NOMO-1 treated with dmso at 0.1 percent for 144 hours (cell line): Measurements from ENCODE around the gene CYFIP1.

Source experiments
- DNase-seq: peaks from one replicate; lab custom pipeline; 2025; ENCODE audit not compliant: unreplicated experiment; lab: John Stamatoyannopoulos, UW

CYFIP1 gene

DNA sequence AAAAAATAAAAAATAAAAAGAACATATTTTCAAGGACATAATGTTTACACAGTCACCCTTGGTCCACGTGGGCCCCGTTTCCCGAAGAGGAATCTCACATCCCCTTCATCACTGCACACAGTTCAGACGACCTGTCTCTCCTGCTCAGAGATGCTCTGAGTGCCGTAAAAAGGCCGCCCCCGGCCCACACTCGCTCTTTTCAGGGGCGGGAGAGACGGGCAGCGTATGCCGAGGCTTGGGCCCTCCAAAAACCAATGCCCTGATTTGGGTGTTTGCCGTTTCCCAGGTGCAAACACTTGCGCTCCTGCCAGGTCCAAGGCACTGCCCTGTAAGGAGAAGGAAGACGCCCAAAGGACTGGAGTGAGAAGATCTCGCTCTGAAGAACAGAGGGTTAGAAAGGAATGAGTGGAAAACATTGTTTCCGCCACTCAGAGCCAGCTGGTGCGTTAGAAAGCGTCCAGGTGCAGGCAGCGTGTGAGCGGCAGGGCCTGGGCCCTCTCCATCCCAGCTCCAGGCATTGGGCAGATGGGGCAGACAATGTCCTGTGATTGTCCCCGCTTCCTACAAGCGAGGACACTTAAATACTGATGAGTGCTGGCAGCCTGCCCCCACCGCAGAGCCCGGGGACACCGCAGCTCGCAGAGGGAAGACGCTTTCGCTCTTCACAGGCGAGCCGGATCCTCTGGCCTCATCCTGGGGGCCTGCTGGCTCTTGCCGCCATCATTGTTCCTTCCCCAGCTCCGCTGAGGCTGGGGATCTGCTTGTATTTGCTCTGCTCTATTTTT is 88.5 kb downstream of the CYFIP1 start:
- no peak for DNase-seq

- DNase-seq: no peak
Measured at GRCh38 chr15:22890296-22890695, 89.9 kb downstream of the CYFIP1 start.

DNA sequence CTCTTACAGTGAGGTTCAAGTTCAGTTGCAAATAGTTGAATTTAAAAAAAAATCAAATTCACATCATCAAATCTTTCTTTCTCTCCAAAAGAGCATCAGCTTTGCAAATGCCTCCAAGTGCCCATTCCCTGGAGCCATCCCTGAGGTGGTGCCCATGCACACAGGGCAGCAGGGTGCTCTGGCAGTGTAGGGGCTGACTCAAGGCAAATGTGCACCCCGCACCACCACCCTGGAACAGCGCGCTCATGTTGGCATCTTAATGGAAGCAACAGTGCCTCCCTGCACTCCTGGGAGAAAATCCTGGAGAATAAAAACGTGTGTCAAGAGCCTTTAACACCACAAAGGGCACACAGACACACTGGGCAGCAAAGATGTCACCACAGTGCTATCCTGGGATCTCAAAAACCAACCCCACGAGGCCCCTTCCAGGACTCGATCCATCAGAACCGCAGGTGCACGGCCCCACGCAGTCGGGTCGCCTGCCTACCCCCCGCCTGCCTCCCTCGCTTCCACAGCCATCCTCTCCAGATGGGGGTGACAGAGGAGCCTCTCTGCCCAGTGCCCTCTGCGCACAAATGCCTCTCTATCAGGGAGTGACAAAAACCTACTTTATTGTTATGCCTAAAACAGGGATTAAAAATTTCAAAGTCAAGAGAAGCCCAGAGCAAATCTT is 90.9 kb downstream of the CYFIP1 start:
- DNase-seq: no peak

DNA sequence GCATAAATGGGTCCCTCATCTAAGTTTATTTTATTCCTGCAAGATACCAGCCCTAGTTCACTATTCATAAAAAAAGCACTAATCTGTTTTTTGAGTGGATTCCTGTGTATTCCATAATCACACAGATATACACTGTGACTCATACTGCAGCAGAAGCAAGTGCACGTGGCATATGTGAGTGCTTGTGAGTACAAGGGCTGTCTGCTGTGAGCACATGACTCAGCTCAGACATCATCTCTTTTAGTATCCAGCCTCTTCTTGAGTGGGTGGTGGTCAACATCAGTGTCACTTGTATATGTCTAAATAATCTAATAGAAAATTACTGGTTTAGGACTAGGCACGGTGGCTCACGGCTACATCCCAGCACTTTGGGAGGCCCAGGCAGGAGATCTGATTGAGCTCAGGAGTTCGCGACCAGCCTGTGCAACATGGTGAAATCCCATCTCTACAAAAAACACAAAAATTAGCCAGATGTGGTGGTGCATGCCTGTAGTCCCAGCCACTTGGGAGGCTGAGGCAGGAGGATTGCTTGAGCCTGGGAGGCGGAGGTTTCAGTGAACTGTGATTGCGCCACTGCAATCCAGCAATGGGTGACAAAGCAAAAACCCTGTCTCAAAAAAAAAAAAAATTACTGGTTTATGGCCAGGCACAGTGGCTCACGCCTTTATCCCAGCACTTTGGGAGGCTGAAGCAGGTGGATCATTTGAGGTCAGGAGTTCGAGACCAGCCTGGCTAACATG is 91.9 kb downstream of the CYFIP1 start:
- DNase-seq: no peak

DNA sequence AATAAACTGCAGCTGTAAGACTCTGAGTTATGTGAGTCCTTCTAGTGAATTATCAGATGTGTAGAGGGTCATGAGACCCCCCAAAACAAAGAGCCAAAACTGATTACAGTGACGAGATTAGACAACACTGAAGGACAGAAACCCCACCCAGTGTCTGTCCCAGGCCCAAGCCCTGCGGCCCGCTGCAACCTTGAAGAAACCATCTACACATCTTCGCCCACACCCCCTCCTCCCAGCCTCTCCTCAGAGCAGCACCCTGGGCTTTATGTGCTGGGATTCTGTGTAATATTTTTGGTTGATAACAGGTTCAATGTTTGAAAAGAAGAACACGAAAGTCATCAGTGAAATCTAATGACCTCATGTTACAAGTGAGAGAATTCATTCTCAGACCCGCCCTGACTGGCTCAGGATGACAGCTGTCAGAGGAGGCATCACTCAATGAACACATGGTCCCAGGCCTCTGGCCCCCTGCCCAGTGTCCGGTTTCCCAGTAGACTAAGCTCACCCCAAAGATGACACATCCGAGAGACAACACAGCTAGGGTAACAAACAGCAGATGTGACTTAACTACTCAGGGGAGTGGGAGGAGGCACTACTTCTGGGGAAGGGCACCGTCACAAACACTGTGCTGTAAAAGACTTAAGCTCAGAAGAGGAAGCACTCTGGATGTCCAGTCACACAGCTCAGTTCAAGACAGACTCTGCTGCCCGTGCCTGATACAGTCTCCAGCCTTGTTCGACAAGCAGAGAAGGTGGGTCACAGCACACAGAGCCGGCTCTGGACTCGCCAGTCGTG is 92.8 kb downstream of the CYFIP1 start:
- DNase-seq: no peak

- DNase-seq: no peak
Measured at GRCh38 chr15:22885120-22885519, 95.0 kb downstream of the CYFIP1 start.

- no peak for DNase-seq
Measured at GRCh38 chr15:22884344-22884743, 95.8 kb downstream of the CYFIP1 start.

DNA sequence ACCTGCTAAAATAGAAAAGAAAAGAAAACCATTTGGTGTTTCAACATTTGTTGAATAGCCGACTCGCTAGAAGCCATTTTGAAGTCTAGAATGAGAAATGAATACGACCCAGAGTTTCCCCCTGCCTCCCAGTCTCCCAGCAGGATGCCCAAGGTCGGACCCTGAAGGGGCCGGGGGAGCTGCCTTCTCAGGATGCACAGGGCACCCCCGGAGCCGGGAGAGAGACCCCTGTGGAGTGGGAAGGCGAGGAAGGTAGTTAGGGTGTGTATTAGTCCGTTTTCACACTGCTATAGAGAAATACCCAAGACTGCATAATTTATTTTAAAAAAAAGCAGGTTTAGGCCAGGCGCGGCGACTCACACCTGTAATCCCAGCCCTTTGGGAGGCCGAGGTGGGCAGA is 97.0 kb downstream of the CYFIP1 start:
- no peak for DNase-seq

DNA sequence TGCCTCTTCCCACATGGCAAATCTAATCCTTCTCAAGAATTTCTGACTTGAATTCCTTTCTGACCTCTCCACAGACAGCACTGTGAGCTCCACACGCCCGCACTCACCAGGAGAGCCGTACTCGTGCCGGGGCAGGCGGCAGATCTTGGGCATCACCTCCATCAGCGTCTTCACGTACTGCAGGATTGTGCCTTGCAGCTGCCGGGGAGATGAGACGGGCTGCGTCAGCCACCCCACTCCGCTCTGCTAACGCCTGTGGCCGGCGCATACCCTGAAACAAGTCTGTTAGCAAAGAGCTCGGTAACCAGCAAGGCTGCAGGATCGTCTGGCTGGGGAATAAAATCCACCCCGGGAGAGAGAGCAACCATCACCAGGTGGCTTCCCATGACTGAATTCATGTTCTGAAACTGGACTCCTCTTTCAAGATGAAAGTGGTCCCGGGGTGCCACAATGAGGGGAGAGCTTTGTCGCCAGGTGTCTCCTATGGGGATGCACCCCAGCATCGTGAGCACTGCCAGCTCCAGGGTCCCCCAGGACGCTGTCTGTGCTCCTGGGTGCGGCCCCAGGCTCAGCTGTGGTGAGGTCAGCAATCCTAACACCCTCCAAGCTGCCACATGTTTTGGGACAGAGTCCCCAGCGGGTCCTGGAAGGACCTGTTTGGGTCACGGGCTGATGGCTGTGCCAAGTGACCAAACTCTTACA is 98.3 kb downstream of the CYFIP1 start:
- DNase-seq: no peak

DNA sequence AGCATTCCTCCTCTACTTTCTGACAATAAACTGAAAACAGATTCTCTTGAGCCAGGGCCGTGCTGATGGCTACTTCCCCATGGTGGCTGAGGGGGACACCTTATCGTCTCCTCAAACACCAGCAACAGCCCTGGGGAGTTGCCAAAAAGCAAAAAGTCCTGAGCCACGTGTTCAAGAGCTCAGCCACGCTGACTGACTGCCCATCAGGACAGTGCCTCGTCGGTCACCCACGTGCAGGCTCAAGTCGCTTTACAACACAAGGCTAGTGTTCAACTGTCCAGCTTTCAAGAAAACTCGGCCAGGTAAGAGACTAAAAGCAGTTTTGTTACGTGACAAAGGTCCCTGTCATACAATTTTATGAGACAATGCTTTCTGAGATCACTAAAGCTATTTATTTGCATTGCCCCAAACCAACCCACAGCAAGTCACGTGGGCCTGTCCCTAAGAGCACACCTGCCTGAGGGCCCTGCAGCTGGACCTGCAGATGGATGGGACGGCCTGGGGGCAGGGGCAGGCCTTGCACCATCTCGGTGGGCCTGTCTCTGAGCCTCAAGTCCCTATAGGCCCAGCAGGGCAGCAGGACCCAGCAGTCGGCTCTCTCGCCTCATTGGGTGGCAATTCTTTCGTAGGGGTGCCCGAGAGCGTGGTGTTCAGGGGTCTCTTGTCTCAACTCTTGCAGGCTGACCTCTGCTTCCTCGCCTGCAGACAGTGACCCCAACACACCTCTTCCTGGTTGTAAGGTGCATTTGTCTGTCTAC is 99.0 kb downstream of the CYFIP1 start:
- no peak for DNase-seq

DNA sequence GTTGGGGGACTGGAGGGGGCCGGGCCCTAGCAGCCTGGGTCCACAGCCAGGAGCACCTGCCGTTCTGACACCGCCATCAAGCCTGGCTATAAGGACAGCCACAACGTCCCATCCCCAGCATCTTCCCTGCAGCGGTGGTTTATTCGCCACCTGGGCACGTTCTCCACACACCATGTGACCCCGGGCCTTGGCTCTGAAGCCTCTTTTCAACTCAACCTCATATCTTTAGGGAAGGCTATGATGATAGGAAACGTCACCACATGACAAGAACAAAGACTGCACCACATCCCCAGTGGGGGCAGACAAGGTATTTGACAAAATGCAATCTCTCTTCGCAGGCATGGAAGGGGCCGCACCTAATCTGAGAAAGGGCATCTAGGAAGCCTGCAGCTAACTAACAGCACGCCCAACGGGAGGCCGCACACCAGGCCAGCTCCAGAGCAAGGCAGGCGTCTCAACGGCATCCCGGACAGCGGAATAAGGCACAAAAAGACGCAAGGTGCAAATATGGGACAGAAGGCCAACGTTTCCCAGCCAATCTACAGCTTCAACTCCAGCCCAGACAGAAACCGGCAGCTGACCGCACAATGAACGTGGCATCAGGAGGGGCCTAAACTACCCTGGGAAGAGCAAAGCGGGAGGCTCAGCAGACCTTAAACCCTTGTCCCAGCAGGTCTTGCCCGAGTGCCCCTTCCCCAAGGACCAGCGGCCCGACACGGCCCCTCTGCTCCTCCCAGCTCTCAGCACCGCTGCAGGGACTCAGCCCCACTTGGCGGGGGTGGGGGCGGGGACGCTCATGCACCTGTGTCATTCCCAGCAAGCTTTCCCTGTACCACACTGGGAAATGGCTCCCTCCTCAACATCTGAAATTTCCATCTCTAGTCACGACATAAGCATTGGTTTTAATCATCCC is 99.8 kb downstream of the CYFIP1 start:
- DNase-seq: no peak

DNA sequence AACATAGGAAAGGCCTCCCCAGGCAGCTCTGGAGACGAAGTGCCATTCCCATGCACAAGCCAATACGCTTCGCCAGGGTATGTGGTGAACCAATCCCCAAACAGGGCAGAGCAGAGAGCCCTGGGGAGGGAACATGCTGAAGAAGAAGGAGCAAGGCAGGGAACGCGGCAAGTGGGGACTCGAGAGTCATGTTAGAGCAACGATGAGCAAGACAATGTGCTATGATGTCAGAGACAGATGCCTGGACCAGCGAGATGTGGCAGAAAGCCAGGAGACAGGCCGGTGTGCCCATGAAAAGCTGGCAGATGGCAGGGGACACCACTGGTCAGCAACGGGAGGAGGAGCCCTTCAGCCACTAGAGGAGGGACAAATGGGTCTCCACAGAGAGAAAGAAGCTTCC is 102.1 kb downstream of the CYFIP1 start:
- DNase-seq: no peak

- no peak for DNase-seq
Measured at GRCh38 chr15:22877607-22878006, 102.6 kb downstream of the CYFIP1 start.

- no peak for DNase-seq
Measured at GRCh38 chr15:22877117-22877516, 103.1 kb downstream of the CYFIP1 start.

DNA sequence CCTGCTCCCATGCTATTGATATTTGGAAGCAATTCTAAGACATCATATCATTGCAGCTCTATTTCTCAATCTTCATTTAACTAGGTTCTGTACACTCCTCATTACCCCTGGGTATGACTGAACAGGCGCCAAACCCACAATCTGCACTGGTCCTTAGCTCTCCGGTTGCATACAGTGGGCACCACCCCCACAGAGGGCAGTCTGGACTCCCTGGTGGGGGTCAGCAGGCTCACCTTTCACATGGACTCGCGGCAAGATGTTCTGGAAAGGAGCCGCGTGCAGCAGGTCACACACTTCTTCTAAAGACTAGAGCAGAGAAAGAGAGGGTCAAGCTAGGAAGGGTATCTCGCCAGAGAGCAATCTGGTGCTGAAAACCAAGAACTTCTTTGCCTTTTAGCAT is 105.2 kb downstream of the CYFIP1 start:
- no peak for DNase-seq

GRCh38 chr15:22874256-22874655 is 105.9 kb downstream of the CYFIP1 start:
- no peak for DNase-seq

DNA sequence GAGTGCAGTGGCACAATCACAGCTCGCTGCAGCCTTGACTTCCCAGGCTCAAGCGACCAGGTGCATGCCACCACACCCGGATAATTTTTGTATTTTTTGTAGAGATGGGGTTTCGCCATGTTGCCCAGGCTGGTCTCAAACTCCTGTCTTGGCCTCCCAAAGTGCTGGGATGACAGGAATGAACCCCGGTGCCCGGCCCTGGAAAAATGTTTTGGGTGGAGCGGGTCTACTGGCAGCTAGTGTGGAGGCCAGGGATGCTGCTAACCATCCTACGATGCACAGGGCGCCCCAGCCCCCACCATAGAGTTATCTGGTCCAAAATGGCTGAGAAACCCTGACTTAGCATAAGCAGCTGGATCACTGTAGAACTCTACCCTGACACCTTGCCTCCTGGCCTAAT is 106.3 kb downstream of the CYFIP1 start:
- DNase-seq: no peak

DNA sequence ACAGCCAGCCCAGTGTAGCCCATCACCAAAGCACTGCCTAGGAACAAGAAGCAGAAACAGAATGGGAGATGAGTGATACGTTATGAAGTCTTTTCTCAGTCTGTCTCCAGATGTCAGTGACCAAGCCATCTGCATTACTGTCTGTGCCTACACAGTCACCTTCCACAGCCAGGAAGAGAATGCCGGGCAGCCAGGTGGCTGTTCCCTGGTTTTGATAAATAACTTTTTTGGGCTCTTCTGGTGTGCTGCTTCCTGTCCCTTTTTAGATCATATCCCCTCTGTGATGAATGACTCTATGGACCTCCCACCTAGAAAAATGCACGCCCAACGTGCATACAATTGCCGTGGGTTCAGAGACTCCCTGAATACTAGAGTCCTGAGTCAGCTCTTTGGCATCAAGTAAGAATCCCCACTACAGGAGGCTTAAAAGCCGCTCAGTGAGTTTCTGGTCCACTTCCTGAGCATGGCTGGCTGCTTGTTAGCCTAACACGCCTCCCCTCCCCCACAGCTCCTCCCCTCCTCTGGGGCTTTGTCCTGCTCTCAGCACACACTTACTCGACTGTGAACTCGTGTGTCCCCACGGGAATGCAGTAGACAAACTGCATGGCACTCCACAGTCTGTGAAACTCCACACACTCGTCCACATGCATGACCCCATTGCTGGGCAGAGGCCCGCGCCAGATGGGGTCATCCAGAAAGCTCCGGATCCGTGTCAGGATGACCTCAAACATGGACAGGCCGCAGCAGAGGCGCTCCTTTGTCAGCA is 107.0 kb downstream of the CYFIP1 start:
- no peak for DNase-seq
